HG02571 (cell line): ENCODE results near the gene ZNF354C.

ENCODE experiments used
- ATAC-seq: cut with Tn5 transposase; IDR thresholded peaks from one replicate; pipeline ENCODE4 v1.9.1; 2021; ENCODE audit warnings: mild to moderate bottlenecking, moderate library complexity; ENCODE audit not compliant: unreplicated experiment

Gene ZNF354C

DNA sequence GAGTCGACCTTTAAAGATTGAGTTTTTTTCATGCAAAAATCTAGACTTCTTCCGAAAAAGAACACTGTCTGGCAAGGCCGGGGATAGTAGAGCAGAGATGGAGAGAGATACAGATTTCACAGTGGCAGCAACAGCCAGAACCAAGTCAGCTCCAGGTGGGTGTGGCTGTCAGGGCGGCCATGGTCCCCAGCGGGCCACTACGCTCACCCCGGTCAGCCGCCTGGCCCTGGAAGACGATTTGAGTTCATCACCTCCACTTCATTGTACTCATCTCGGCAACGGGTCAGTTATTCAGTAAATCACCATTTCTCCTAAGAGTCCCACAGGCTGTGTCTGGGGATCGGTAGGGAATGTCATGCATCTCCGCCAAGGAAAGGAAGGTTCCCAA is 53.0 kb downstream of the ZNF354C start:
- ATAC-seq = no peak

DNA sequence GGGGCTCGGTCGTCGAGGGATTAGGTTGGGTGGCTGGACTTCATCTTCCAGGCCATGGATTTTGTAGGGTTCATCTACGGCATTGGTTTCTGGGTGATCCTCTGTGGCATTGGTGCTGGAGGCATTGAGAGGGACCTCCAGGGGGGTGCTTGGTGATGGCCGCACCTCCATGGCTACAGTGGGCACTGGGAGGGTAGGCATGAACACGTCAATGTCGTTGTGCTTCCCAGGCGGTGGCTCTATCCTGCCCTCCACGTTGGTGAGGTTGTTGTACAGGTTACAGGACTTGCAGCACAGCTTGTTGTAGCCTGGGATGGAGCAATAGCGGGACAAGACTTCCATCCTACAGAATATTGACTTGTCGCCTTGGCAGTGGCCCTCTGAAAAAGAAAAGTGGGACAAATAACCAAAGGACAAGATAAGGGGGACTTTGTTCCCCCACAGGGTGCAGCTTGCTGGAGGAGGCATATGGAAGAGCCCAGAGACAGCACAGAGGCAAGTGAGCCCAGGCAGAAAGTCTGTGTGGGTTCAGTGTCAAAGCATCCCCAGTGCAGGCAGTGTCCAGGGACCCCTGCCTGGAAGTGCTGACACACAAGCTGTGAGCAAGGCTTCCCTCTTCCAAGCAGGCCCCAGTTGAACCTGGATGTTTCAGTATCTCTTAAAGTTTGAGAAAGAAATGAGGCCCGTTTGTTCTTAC is 53.9 kb downstream of the ZNF354C start:
- no peak for ATAC-seq

DNA sequence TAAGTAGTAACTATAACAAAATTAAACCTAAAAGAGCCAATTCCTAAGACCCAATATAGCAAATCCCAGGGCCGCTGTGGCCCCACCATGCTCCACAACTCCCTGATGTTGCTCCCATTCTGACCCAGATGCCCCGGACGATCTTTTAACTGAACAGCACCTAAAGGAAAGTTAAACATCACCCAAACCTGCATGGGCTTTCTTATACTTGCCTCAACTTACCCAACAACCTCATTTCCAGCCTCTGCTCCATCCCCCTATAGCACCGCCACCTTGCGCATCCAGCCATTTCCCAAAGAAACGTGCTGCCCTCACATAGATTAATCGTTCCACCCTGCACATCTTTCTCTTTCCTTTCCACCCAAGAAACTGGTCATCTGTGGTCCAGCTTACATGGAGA is 54.6 kb downstream of the ZNF354C start:
- ATAC-seq = no peak

DNA sequence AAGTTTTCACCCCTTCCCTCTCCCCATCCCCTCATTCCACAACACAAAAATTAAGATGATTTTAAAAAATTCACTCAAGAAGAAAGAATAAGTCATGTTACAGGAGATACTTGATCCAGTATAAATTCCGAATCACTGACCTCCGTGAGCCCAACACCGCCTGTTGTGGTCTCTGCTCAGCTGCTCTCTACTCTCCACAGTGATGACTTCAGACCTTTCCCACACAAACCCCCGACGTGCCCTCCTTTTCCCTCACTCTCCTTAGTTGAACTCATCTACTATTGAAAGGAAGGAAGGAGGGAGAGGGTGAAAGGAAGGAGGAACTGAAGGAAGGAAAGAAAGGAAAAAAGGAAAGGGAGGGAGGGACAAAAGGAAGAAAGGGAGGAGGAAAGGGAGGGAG is 55.1 kb downstream of the ZNF354C start:
- ATAC-seq = no peak

DNA sequence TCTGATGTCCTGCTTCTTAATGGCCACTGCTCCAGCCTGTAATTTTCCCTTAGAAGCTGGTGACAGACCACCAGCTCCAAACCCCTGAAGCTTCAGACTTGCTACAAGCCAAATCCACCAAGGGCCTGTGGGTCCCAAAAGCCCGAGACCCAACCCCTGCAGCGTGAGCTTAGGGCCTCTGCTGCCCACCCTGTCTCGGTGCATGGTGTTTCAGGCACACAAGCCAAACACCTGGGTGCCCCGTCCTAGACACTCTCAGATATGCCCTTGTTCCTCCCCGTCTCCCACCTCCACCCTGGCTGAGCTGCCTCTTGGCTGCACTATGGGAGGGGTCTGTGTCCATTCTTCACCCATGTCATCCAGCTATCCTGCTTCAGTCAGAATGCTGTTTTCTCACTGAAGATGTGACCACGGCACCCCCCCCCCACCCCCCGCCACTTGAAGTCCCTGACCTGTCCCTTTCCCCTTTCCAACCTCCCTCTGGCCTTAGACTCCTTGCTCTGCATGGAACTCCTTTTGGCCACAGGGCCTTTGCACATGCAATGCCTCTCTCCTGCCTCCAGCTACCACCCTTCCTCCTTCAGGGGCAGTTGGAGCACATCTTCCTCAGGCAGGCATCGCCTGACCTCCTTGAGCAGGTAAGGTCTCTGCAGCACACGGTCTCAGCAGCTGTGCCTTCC is 55.8 kb downstream of the ZNF354C start:
- no peak for ATAC-seq

DNA sequence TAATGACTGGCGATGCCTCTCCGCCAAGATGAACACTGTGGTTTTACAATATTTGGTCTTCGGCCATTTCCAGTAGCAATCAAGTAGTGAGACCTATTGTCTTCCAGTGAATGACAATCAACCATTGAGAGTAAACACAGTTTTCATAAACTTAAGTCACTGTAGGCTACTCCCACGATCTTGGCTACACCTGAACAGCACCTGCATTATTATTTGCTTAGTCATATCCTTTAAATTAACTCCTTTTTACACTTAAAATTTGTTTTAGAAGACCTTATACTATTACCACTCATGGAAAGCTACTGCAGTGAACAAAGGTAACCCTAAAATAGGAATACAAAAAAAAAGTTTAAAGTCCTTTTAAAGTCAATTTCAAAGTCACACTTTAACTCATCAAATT is 58.2 kb downstream of the ZNF354C start:
- no peak for ATAC-seq

DNA sequence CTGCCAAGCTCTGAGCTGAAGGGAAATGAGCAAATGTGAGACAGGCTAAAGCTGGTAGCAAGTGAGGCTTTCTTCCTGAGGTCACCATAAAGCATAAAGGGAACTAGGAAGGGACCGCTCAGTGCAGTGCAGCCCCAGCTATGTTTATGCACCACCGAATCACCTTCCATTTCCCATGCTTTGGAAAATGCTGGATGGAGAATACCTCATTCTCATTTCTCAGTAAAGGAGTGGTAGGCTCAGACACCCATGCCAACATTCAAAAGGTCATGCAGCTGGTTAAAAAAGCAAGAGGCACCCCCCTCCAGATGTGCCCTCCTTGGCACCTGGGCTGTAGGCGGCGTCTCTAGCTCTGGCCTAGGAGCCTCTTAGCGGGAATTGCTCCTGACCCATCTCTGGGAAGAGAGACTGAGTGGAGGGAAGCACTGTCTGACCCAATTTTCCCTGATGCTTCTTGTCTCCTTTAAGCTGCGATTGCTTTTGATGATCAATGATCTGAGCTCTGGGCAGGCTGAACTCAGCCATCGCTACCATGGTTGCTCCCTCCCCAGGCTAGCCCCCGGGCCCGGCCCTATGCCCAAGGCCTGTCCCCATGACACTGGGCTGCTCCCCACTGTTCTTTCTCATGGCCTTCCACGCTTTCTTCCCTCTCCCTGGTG is 58.7 kb downstream of the ZNF354C start:
- no peak for ATAC-seq

DNA sequence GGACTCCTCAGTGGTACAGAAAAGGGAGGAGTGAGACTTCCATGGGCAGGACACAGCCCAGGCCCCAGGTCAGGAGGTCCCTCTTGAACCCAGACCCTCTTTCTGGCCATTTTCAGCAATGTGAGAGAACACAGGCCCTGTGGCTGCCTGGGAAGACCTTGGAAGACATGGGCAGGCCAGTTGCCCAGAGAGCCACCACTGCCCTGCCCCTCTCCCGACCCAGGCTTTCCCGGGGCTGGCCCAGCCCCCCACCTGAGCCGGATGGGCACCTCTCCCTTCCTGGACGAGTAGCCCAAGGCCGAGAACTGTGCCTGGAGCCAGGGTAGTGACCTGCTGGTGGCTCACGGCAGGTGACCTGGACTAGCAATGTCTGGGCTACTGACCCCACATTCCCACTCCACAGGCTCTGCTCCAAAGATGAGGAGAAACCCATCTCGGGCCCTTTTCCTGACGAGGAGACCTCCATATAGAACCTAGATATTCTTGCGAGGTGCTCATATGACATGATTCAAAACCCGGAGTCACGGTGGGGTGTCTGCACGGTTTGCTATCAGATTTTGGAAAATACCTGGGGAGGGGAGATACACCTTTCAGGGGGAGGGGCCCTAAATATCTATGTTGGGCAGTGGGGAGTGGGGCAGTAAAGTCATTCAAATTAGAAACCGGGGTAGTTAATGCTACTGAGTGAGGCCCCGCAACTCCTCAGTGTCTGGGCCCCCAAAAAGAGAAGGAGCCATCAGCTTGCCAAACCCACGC is 59.4 kb downstream of the ZNF354C start:
- ATAC-seq = no peak

DNA sequence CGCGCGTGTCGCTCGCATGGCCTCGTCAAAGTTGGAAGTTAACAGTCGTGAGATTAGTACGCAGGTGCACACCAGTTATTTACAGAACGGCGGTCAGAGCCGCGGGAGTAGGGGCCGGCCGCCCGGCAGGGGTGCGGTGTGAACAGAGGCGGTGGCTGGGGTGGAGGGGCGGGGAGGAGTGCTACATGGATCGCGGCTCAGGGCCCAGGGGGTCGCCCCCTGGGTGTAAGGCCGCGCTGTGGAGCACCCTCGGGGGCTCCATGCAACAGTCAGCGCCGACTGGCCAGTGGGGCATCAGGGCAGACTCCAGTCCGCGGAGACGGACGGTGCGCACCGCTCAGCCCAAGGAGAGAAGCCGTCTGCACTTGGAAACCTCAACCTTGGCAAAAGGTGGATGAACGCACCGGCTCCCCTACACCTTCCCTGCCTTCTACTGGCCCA is 60.3 kb downstream of the ZNF354C start:
- no peak for ATAC-seq

DNA sequence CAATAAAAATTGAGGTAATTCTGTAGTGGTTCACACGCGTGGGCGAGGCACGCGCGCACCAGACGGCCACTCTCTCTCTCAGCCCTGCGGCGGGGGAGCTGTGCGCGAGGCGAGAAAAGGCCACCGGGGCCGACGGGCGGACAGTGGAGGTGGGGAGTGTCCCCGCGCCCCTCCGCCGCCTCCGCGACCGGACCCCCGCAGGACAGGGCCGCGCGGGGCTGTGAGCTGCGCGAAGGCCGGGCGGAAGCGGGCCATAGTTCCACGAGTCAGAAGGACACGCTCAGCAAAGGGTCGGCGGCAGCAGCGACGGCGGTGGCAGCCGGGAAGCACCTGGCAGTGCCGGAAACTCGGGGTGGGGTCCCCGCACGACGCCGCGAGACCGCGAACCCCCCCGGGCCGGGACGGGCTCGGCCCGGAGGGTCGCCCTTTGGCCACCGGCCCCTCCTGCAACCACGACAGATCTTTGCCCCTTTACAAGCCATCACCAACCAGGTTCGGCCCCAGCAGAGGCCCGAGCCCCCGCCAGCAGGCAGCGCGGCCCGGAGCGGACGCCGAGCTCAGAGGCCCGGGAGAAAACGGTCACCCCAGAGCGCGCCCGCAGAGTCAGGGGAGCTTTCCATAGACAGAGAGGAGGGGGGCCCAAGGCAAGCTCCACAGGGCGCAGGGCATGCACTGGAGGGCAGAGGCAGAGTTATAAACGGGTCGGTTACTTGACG is 60.9 kb downstream of the ZNF354C start:
- no peak for ATAC-seq

DNA sequence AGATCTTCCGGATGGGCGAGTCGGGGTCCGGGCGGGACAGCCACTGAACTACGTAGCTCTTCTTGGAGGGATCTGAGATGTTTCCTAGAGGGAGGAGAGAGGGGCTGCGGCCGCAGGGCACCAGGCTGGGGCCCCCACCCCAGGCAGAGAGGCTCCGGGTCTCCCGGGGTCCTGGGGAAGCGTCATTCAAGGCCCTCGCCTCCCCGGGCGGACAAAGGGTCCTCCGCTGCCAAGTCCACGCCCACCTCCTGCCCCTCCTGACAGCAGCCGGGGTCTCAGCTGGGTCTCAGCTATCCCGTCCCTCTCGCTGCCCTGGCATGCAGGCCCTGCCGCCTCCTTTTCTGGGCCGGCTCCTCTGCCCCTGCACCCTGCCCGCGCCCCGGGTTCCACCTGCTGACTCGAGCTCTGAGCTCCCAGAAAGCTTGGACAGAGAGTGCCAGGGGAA is 61.5 kb downstream of the ZNF354C start:
- ATAC-seq = no peak

DNA sequence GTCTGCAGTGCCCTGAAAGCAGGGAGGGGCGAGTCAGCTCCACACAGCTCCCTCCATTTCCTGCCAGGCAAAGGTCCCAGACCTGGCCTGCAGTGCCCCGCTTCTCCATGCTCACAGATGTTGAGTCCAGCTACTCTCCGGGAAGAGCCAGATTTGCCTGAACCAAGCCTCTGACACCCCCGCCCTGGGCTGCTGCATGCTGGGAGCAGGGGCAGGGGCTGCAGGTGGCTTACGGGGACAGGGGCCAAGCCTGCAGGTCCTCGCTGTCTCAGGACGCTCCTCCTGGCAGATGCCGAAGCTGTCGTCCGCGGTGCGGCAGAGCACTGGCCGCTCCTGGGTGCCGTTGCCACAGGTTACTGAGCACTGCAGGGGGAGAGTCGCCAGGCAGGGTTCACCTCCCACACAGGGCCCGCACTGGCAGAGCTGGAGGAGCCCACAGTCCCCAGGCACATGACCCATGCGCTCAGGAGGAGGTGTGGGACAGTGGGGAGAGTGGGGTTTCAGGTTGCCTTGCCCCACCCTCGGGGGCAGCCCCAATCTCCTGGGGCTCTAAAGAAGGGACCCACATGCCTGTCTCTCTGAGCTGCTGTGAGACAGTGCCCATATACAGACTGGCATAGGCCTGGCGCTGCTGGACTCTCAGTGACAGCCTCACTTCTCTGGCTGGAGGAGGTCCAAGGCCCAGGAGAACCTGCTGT is 62.4 kb downstream of the ZNF354C start:
- ATAC-seq = no peak

DNA sequence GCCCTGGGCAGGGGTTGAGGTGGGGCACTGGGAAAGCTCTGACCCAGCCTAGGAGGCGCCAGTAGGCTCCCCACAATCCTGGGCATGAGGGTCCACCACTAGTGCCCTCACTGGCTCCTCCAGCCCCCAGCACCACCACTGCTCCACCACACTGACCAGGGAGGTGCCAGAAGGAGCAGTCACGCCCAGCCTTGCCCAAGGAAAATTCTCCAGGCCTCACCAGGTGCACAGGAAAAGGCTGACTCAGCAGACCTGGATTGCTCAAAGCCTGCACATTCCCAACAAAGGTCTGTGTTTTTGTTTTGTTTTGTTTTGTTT is 62.9 kb downstream of the ZNF354C start:
- ATAC-seq = no peak

DNA sequence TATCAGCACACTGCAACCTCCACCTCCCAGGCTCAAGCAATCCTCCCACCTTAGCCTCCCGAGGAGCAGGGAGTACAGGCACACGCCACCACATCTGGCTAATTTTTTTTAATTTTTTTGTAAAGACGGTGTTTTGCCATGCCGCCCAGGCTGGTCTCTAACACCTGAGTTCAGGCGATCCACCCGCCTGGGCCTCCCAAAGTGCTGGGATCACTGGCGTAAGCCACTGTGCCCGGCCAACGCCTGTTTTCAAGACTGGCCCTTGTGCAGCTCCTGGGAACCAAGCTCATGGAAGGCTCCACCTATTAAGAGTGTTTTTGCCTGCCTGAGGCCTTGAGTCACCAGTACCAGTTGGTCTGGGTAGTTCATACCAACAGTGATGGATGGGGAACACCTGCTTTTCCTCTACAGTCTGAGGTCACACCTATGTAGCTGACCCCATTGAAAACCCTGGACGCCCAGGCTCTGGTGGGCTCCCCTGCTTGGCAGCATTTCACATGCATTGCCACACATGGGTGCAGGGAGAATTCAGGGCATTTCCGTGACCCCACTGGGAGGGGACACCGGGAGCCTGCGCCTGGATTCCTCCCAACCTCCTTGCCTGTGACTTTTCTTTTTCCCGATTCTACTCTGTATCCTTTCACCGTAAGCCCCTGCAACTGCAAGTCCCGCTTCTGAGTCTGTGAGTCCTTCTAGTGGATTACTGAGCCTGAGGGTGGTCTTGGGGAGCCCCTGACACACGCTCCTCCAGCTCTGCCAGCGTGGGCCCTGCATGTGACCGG is 63.5 kb downstream of the ZNF354C start:
- no peak for ATAC-seq

DNA sequence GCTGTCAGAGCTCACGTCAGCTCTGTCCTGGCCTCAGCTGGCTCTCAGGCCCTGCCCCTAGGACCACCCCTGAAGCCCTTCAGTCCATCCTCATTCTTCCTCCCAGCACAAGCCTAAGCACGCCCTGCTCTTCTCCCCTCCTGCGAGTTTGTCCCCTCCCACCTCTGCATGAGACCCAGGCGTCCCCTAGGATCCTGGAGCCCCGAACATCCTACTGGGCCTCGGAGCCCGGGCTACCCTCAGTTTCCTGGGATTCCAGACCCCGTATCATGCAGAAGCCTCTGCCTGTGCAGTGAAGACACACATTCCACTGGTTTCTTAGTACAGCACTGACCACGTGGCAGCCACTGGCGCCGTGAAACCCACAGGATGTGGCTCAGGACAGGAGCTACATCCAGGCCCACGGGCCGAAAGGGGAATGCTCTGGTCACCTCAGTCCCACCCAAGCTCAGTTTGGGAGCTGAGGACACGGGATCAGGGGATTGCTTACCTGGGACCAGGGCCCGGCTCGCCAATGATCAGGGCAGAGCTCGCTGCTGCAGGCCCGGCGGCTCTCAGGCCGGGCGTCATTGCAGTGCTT is 64.2 kb downstream of the ZNF354C start:
- ATAC-seq = no peak

DNA sequence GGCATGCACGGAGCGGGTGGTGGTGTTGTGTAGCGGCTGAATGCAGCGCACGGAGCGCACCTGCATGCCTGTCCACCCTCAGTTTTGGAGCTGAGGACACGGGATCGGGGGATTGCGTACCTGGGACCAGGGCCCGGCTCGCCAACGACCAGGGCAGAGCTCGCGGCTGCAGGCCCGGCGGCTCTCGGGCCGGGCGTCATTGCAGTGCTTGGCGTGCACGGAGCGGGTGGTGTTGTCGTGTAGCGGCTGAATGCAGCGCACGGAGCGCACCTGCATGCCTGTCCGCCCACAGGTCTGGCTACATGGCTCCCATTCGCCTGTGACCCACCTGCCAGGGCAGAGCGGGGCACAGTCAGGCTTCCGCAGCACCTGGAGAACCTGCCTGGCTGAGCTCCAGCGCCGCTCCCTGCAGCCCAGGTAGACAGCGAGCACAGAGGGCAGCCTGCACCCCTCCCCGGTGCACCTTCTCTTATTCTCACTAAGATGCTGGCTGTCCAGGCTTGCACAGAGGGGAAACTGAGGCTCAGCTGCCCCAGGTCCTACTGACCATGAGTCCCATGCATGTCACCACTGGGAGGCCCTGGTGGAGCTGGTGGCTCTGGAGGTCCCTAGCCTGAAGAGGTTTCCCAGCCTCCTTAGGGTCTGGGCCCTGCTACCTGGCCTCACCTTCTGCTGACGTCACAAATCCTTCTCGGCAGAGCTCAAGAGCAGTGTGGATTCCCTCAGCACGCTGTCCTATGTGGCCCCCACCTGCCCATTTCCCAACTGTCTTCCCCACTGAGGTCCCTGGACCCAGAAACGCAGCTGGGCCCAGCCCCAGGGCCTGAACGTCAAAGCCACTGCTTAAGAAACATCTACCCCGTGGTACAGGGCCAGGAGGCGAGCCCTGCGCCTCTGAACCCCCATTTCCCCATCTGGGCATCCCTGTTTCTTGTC is 64.9 kb downstream of the ZNF354C start:
- no peak for ATAC-seq

DNA sequence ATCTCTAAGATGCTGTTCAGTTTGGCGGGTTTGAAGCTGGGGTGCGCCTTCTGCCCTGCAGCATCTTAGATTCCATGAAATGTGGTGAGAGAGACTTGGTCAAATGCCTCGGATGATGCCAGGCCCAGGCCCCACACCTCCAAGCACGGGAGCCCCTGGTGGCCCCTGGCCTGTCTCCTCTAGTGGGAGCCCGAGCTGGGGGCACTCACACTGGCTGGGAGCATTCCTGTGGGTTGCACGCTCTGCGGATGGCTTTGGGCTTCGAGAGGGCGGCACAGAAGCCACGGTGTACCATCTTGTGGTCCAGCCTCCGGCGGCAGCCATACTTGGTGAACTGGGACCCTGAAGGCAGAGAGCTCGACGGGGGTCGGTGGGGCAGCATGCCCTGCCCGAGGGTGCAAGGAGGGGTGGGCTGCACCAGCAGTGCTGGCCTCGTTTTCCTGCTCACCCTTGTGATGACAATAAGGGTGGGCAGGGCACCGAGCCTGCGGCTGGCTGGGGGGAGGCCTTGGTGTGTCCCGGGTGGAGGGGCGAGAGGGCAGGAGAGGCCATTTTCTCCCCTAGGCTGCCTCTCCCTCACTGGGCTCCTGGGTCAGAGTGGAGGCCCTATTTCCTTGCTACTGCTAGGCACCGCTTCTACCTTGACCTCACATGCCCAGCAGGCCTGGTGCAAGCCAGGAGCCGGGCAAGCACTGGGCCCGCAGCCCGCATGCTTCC is 65.8 kb downstream of the ZNF354C start:
- no peak for ATAC-seq
